Memory B cell (primary cell): ENCODE results near the gene WSCD2.

Experiments used
- ATAC-seq: fragments of 150-1000 bp; cut with Tn5 transposase; 2 replicates; pipeline ENCODE4 v1.10.0; 2021; ENCODE audit warnings: low read depth, mild to moderate bottlenecking, moderate library complexity
- DNase-seq, 2 donors: peaks; one replicate each; pipeline ENCODE4 v3.0.0; 2022; ENCODE audit warnings: low spot score in 2 of 2
- H3K27ac Mint-ChIP-seq: one replicate; pipeline ENCODE4 v1.8.0; 2022; ENCODE audit warnings: mild to moderate bottlenecking, moderate library complexity, mixed read lengths
- H3K27me3 Mint-ChIP-seq: one replicate; pipeline ENCODE4 v1.8.0; 2022; ENCODE audit warnings: mixed read lengths
- H3K36me3 Mint-ChIP-seq: one replicate; pipeline ENCODE4 v1.8.0; 2022; ENCODE audit warnings: mild to moderate bottlenecking, mixed read lengths
- H3K4me1 Mint-ChIP-seq: one replicate; pipeline ENCODE4 v1.8.0; 2022; ENCODE audit warnings: mixed read lengths
- H3K4me3 Mint-ChIP-seq: one replicate; pipeline ENCODE4 v1.8.0; 2022; ENCODE audit warnings: mild to moderate bottlenecking, moderate library complexity, mixed read lengths
- H3K9me3 Mint-ChIP-seq: one replicate; pipeline ENCODE4 v1.8.0; 2022; ENCODE audit warnings: mixed read lengths

Gene WSCD2

DNA sequence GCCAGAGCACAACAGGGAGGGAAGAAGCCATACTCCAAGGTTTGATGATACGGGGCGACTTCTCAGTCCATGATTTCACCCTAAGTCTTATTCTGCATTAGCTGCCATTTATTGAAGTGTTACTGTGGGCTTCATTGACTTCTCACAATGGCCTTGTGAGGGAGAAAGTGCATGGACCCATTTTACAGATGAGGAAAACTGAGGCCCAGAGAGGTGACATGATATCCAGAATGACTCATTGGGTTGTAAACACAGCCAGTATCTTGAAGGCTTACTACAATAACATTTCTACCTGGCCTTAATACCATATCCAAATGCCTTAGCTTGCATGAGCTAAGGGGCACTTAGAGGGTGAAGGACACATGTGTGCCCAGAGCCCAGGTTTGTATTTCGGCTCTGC, 109.4 kb downstream of the WSCD2 start:
- no peaks in the 10 kb centered on the region for H3K4me1 Mint-ChIP-seq
- H3K9me3 Mint-ChIP-seq, result no peaks in the 10 kb centered on the region
- DNase-seq, result no peak
- no peak overlapping the region for H3K27ac Mint-ChIP-seq
- ATAC-seq, result no peak
- peaks cover 6% of the 10 kb centered on the region for H3K27me3 Mint-ChIP-seq
- H3K4me3 Mint-ChIP-seq, result no peak overlapping the region
- peaks cover 11% of the 10 kb centered on the region for H3K36me3 Mint-ChIP-seq

GRCh38 chr12:108239378-108239777, 110.3 kb downstream of the WSCD2 start:
- H3K9me3 Mint-ChIP-seq, result no peaks in the 10 kb centered on the region
- H3K27ac Mint-ChIP-seq, result no peak overlapping the region
- DNase-seq, result no peak
- no peak for ATAC-seq
- H3K36me3 Mint-ChIP-seq, result peaks cover 11% of the 10 kb centered on the region
- H3K4me1 Mint-ChIP-seq, result no peaks in the 10 kb centered on the region
- H3K4me3 Mint-ChIP-seq, result no peak overlapping the region
- H3K27me3 Mint-ChIP-seq, result peaks cover 6% of the 10 kb centered on the region

DNA sequence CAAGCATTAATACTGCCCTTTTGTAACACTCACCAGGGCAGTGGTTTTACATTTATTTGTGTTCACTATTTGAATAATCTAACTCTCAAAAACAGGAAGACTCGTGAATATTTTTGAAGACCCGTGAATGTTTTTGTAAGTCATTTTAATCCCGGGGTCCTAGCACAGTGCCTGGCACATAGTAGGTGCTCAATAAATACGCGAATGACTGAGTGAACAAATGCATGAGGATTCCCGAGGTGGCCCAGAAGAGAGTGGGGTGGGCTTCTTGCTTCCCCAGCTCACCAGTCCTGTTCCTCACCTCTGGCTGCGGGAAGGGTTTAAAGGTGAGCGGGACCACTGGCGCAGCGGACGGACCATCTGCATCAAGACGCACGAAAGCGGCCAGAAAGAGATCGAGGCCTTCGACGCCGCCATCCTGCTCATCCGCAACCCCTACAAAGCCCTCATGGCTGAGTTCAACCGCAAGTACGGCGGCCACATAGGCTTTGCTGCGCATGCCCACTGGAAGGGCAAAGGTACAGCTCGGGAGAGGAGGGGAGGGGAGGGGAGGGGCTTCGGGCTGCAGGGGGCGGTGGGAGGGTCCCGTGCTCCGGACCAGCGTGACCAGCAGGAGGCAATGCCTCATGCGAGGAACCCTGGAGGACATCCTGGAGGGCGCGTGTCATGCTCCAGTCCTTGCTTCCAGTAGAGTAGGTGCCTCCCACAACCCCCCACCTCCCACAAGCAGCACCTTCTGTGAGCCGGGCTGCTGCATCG, 111.1 kb downstream of the WSCD2 start:
- Mint-ChIP-seq H3K27ac (no peak overlapping the region), H3K4me3 (no peak overlapping the region), H3K4me1 (no peaks in the 10 kb centered on the region), H3K36me3 (peaks cover 11% of the 10 kb centered on the region), H3K9me3 (no peaks in the 10 kb centered on the region), H3K27me3 (peaks cover 6% of the 10 kb centered on the region)
- DNase-seq (no peak), ATAC-seq (no peak)

GRCh38 chr12:108240928-108241327, 111.8 kb downstream of the WSCD2 start:
- peaks cover 6% of the 10 kb centered on the region for H3K27me3 Mint-ChIP-seq
- H3K4me3 Mint-ChIP-seq, result no peak overlapping the region
- H3K27ac Mint-ChIP-seq, result no peak overlapping the region
- no peak for ATAC-seq
- no peaks in the 10 kb centered on the region for H3K9me3 Mint-ChIP-seq
- peaks cover 11% of the 10 kb centered on the region for H3K36me3 Mint-ChIP-seq
- H3K4me1 Mint-ChIP-seq, result no peaks in the 10 kb centered on the region
- DNase-seq, result no peak

DNA sequence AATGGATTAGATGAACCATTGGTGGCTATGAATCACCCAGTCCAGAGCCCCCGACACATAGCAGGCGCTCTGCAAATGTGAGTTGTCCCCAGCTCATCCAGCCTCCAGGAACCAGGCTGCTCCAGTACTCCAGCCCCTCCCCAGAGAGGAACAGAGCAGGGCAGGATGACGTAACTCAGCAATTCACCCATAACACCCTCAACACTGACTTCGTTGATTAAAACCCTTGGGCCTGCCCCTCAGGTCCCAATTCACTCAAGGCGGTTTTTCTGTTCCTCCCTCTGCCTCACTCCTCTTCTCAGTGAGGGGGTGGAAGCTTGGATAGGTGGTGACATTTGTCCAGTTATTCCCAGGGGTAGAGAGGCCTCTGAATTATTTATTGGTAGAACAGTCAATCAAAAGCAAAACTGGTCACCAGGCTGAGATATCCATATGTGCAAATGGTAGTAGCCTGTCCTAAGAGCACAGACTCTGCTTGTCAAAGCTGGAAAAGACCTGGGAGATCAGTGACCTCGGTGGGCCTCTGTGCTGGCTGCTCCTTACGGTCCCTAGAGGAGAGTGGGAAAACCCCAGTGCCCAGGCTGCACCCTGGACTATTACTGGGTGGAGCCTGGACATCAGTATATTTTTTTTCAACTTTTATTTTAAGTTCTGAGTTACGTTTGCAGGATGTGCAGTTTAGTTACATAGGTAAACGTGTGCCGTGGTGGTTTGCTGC, 113.1 kb downstream of the WSCD2 start:
- DNase-seq, result no peak
- Mint-ChIP-seq H3K27ac (no peak overlapping the region), H3K36me3 (peaks cover 6% of the 10 kb centered on the region), H3K9me3 (no peaks in the 10 kb centered on the region), H3K27me3 (peaks cover 4% of the 10 kb centered on the region), H3K4me1 (no peaks in the 10 kb centered on the region), H3K4me3 (no peak overlapping the region)
- no peak for ATAC-seq

DNA sequence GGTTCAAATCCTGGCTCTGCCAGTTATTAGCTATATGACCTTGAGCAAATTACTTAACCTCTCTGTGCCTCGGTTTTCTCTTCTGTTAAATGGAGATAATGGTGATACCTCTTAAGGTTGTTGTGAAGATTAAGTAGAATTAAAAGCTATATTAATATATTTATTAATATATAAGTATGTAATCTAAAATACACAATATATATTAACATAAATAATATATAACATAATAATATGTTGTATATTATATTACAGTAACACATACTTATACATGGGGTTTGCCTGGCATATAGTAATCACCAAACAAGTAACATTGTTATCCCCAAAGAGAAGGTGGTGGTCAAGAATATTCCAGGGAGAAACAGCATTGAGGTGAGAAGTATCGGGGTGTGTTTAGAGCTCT, 118.0 kb downstream of the WSCD2 start:
- no peak for DNase-seq
- no peak overlapping the region for H3K27ac Mint-ChIP-seq

GRCh38 chr12:108248011-108248410, 118.9 kb downstream of the WSCD2 start:
- no peak overlapping the region for H3K4me3 Mint-ChIP-seq
- no peak overlapping the region for H3K27ac Mint-ChIP-seq
- H3K27me3 Mint-ChIP-seq, result peaks cover 14% of the 10 kb centered on the region
- DNase-seq, result no peak
- peaks cover 3% of the 10 kb centered on the region for H3K36me3 Mint-ChIP-seq
- no peaks in the 10 kb centered on the region for H3K9me3 Mint-ChIP-seq
- ATAC-seq, result no peak
- no peaks in the 10 kb centered on the region for H3K4me1 Mint-ChIP-seq

More for the DNA sequence above, 118.0 kb downstream of the WSCD2 start:
- no peak overlapping the region for H3K4me3 Mint-ChIP-seq
- H3K4me1 Mint-ChIP-seq, result no peaks in the 10 kb centered on the region
- H3K36me3 Mint-ChIP-seq, result peaks cover 3% of the 10 kb centered on the region
- H3K27me3 Mint-ChIP-seq, result peaks cover 14% of the 10 kb centered on the region
- no peak for ATAC-seq
- H3K9me3 Mint-ChIP-seq, result no peaks in the 10 kb centered on the region

GRCh38 chr12:108252523-108252922, 123.4 kb downstream of the WSCD2 start:
- Mint-ChIP-seq H3K9me3 (no peaks in the 10 kb centered on the region), H3K4me3 (no peak overlapping the region), H3K27ac (no peak overlapping the region), H3K27me3 (peaks cover 26% of the 10 kb centered on the region), H3K36me3 (peaks cover 2% of the 10 kb centered on the region), H3K4me1 (peaks cover 5% of the 10 kb centered on the region)
- ATAC-seq, result no peak
- no peak for DNase-seq

DNA sequence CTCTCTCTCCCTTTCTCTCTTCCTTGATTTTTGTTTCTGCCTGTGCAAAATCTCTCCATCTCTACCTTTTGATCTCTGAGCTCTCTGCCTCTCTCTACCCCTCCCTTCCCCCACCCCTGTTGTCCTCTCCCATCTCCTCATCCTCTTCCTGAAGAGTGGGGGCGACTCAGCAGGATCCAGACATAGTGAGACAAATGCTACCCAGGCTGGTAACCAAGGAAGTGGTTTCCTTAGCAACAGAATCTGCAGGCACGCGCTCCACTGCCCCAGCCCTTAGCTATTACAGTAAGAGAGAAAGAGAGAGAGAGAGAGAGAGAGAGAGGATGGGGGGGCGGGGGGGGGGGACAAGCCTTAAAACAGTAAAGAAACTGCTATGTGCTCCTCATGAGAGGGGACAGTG, 124.5 kb downstream of the WSCD2 start:
- no peak overlapping the region for H3K27ac Mint-ChIP-seq
- DNase-seq (no peak), ATAC-seq (no peak)
- peaks cover 26% of the 10 kb centered on the region for H3K27me3 Mint-ChIP-seq
- H3K36me3 Mint-ChIP-seq, result no peaks in the 10 kb centered on the region
- H3K4me1 Mint-ChIP-seq, result peaks cover 5% of the 10 kb centered on the region
- H3K9me3 Mint-ChIP-seq, result no peaks in the 10 kb centered on the region
- no peak overlapping the region for H3K4me3 Mint-ChIP-seq

- Mint-ChIP-seq H3K9me3 (no peaks in the 10 kb centered on the region), H3K4me3 (no peak overlapping the region), H3K36me3 (no peaks in the 10 kb centered on the region), H3K4me1 (peaks cover 5% of the 10 kb centered on the region), H3K27me3 (peaks cover 26% of the 10 kb centered on the region), H3K27ac (no peak overlapping the region)
- ATAC-seq (no peak), DNase-seq (no peak)
Observed at GRCh38 chr12:108254030-108254429, 124.9 kb downstream of the WSCD2 start.

DNA sequence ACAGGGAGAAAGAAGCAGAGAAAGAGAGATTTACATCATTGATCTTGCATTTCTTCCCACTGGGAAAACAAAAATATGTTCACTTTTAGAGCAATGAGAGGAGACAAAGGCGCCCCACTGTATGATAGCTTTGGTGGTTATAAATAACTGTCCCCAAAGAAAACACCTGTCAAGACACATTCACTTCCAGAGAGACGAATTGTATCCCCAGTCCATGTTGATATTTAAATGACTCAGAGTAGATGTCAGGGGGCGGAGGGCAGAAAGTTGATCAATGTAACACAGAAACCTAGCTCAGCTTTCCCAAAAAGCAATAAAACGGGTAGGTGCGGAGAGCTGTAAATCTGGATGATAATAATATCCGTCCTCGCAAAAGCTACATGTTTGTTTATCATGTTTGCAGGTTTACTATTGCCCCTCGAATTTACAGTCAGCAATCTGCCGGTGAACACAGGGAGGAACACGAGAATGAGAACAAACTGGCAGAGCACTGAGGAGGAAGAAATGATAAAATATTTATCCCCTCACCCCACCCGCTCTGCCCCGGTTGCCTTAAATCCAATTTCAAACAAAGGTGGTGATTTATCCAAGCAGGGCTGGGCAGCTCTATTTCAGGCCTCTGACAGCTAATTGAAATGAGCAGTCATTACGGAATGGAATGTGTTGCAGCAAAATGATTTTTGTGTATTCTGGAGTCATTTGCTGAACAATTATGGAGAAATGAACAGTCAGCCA, 125.6 kb downstream of the WSCD2 start:
- Mint-ChIP-seq H3K27me3 (peaks cover 21% of the 10 kb centered on the region), H3K36me3 (no peaks in the 10 kb centered on the region), H3K9me3 (no peaks in the 10 kb centered on the region), H3K4me3 (no peak overlapping the region), H3K27ac (no peak overlapping the region), H3K4me1 (peaks cover 5% of the 10 kb centered on the region)
- ATAC-seq (no peak), DNase-seq (no peak)

- no peak for ATAC-seq
- H3K27me3 Mint-ChIP-seq, result peaks cover 19% of the 10 kb centered on the region
- H3K9me3 Mint-ChIP-seq, result no peaks in the 10 kb centered on the region
Observed at GRCh38 chr12:108255252-108255602, 126.1 kb downstream of the WSCD2 start.

GRCh38 chr12:108257004-108257403, 127.9 kb downstream of the WSCD2 start:
- Mint-ChIP-seq H3K36me3 (no peaks in the 10 kb centered on the region), H3K27ac (no peak overlapping the region), H3K27me3 (peaks cover 13% of the 10 kb centered on the region), H3K9me3 (peaks cover 9% of the 10 kb centered on the region), H3K4me1 (peaks cover 5% of the 10 kb centered on the region), H3K4me3 (no peak overlapping the region)
- DNase-seq, result no peak
- no peak for ATAC-seq

More at GRCh38 chr12:108255252-108255602, 126.1 kb downstream of the WSCD2 start:
- Mint-ChIP-seq H3K4me3 (no peak overlapping the region), H3K4me1 (peaks cover 5% of the 10 kb centered on the region), H3K36me3 (no peaks in the 10 kb centered on the region), H3K27ac (no peak overlapping the region)
- no peak for DNase-seq

GRCh38 chr12:108257610-108258106, 128.6 kb downstream of the WSCD2 start:
- Mint-ChIP-seq H3K36me3 (no peaks in the 10 kb centered on the region), H3K27me3 (peaks cover 16% of the 10 kb centered on the region), H3K9me3 (peaks cover 9% of the 10 kb centered on the region), H3K4me3 (no peak overlapping the region), H3K27ac (no peak overlapping the region), H3K4me1 (peaks cover 5% of the 10 kb centered on the region)
- DNase-seq, result no peak
- ATAC-seq, result no peak
